Activated CD8-positive, alpha-beta memory T cell treated with anti-CD3 and anti-CD28 coated beads, Interleukin-2, amount 10 ng/mL, durations not matched to agents 7 days and 5 days (primary cell): ENCODE measurements around the gene GPBP1. TPM values are rescaled to one million over a fixed set of nuclear protein-coding genes. Genes with fewer than 3 reads are reported as not detected.
"Not testable (repeated sequence)": the region's sequence is repeated elsewhere in the genome, so short reads cannot be mapped to it uniquely, and the experiment has no call there.

Experiments
- ATAC-seq: fragments of 150-1000 bp; cut with Tn5 transposase; one replicate; pipeline ENCODE4 v1.10.0; 2021; ENCODE audit warnings: moderate library complexity
- CTCF ChIA-PET: fragments of 350-600 bp; sonication (Branson Sonifier 250); formaldehyde crosslinking; loops from one replicate; lab custom pipeline; 2021; ENCODE audit warnings: antibody characterized with exemption; lab: Charles Lee
- DNase-seq: peaks from one replicate; pipeline ENCODE4 v3.0.0-alpha.2; 2020
- H3K27ac Mint-ChIP-seq: one replicate; pipeline ENCODE4 v1.8.0; 2021; ENCODE audit warnings: mild to moderate bottlenecking, mixed read lengths
- H3K27me3 Mint-ChIP-seq: one replicate; pipeline ENCODE4 v1.8.0; 2021; ENCODE audit warnings: mixed read lengths
- H3K36me3 Mint-ChIP-seq: one replicate; pipeline ENCODE4 v1.8.0; 2021; ENCODE audit warnings: mild to moderate bottlenecking, mixed read lengths
- H3K4me1 Mint-ChIP-seq: one replicate; pipeline ENCODE4 v1.8.0; 2021; ENCODE audit warnings: mixed read lengths
- H3K4me3 Mint-ChIP-seq: one replicate; pipeline ENCODE4 v1.8.0; 2021; ENCODE audit warnings: mild to moderate bottlenecking, moderate library complexity, mixed read lengths
- H3K9me3 Mint-ChIP-seq: one replicate; pipeline ENCODE4 v1.8.0; 2022; ENCODE audit warnings: low read depth, mixed read lengths
- total RNA-seq, 2 experiments: library from RNA; stranded (reverse); gene quantifications; one replicate each; pipeline ENCODE4 v1.2.3, GENCODE V29; 2021

The GPBP1 gene
- total RNA-seq, 2 experiments from 2014 or later = 95.0 to 101 TPM

GRCh38 chr5:57291894-57292293 is 118.0 kb downstream of the GPBP1 start:
- Mint-ChIP-seq H3K27me3 (peaks cover 21% of the 10 kb centered on the region), H3K4me3 (no peak overlapping the region), H3K9me3 (no peaks in the 10 kb centered on the region), H3K4me1 (no peaks in the 10 kb centered on the region), H3K36me3 (no peaks in the 10 kb centered on the region), H3K27ac (no peak overlapping the region)
- CTCF ChIA-PET = no interaction called here
- DNase-seq (no peak), ATAC-seq (no peak)

DNA sequence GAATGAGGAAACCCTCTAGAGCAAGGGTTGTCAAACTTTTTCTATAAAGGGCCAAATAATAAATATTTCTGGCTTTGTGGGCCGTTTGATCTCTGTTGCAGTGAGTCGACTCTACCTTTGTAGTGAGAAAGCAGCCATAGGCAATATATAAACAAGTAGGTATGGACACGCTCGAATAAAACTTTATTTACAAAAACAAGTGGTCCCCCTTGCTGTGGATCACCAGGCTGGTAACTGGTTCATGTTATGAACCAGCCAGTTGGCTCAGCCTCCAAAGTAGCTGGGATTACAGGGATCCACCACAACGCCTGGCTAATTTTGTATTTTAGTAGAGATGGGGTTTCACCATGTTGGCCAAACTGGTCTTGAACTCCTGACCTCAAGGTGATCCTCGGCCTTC is 118.5 kb downstream of the GPBP1 start:
- Mint-ChIP-seq H3K27ac (no peak overlapping the region), H3K36me3 (no peaks in the 10 kb centered on the region), H3K4me3 (no peak overlapping the region), H3K9me3 (no peaks in the 10 kb centered on the region), H3K27me3 (peaks cover 21% of the 10 kb centered on the region), H3K4me1 (no peaks in the 10 kb centered on the region)
- CTCF ChIA-PET = no interaction called here
- no peak for ATAC-seq
- DNase-seq = no peak

DNA sequence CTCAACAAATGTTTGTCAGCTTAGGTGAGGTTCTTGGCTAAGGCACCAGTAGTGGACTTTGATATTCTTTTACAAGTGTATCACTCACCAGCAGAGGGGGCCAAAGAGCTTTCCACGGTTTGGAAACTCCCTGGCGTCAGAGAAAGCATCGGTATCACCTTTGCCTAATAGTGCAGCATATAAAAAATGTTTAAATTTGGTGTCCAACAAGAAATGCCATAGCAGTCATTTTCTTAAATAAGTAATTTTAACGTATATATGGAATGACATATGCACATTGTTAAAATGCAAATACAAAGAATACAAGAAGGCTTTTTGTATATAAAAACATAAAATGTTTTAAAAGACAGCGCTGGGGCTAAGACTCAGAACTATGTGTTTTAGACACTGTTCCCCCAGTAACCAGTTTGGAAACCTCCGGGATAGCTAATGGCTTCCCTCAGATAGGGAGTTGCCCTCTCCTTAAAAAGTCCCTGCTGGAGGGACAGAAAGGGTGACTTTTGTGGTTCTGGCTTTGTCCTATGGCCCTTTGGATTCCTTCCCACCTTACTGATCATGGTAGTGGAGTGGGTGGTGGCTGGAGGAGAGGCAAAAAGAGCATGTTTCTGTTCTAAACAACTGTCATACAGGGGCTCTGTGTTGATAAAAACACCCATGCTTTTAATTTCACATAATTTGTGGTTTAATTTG is 124.6 kb downstream of the GPBP1 start:
- no peaks in the 10 kb centered on the region for H3K36me3 Mint-ChIP-seq
- CTCF ChIA-PET = interaction anchor here (0.6 to 2.7 kb wide), 13 partner anchors 9 to 1418 kb away, joined by 3 to 34 read pairs (median 3); partner anchors contain the start of gene PLK2
- ATAC-seq (peak; percentile 78), DNase-seq (peak; percentile 86)
- peak overlapping the region; percentile 42 for H3K4me3 Mint-ChIP-seq
- no peaks in the 10 kb centered on the region for H3K27me3 Mint-ChIP-seq
- H3K27ac Mint-ChIP-seq = peak overlapping the region; percentile 55
- no peaks in the 10 kb centered on the region for H3K9me3 Mint-ChIP-seq
- H3K4me1 Mint-ChIP-seq = peaks cover 10% of the 10 kb centered on the region

GRCh38 chr5:57298985-57299491 is 125.2 kb downstream of the GPBP1 start:
- Mint-ChIP-seq H3K27ac (peak overlapping the region; percentile 55), H3K4me3 (peak overlapping the region; percentile 42)

DNA sequence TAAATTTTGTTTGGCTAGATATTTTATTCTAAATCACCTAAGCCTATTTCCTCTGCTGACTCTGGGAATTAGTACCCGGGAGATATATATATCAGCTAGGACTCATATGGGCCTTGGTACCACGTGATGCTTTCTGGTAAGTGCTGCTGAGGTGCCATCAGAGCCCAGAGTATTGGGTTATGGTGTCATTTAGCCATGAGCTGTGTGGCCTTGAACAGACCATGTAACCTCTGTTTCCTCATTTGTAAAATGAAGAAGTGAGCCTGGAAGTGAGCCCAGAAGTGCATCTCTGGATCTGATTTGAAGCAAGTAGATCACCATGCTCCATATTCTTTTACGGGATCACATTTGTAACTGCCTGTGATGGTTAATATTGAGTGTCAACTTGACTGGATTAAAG is 126.1 kb downstream of the GPBP1 start:
- CTCF ChIA-PET = interaction anchor here (1.0 kb wide), 1 partner anchor 17 kb away, joined by 3 read pairs; no protein-coding TSS in a partner anchor
- H3K27ac Mint-ChIP-seq = no peak overlapping the region
- no peak for DNase-seq

More at GRCh38 chr5:57298985-57299491, 125.2 kb downstream of the GPBP1 start:
- Mint-ChIP-seq H3K9me3 (no peaks in the 10 kb centered on the region), H3K4me1 (peaks cover 10% of the 10 kb centered on the region), H3K36me3 (no peaks in the 10 kb centered on the region), H3K27me3 (no peaks in the 10 kb centered on the region)
- DNase-seq (peak; percentile 43), ATAC-seq (peak; percentile 45)
- CTCF ChIA-PET = interaction anchor here (0.7 to 2.7 kb wide), 5 partner anchors 13 to 1161 kb away, joined by 3 to 34 read pairs (median 3); partner anchors contain the start of gene PLK2

GRCh38 chr5:57302164-57302563 is 128.3 kb downstream of the GPBP1 start:
- CTCF ChIA-PET = interaction anchor here (1.0 kb wide), 2 partner anchors 9 to 10 kb away, joined by 3 read pairs; no protein-coding TSS in a partner anchor
- peaks cover 4% of the 10 kb centered on the region for H3K27me3 Mint-ChIP-seq
- no peak for DNase-seq
- H3K27ac Mint-ChIP-seq = no peak overlapping the region
- H3K36me3 Mint-ChIP-seq = no peaks in the 10 kb centered on the region
- H3K4me1 Mint-ChIP-seq = peaks cover 10% of the 10 kb centered on the region
- H3K4me3 Mint-ChIP-seq = no peak overlapping the region
- no peak for ATAC-seq
- H3K9me3 Mint-ChIP-seq = peaks cover 3% of the 10 kb centered on the region

More for the DNA sequence above, 126.1 kb downstream of the GPBP1 start:
- no peak for ATAC-seq
- Mint-ChIP-seq H3K4me3 (no peak overlapping the region), H3K9me3 (no peaks in the 10 kb centered on the region), H3K4me1 (peaks cover 10% of the 10 kb centered on the region), H3K27me3 (no peaks in the 10 kb centered on the region), H3K36me3 (no peaks in the 10 kb centered on the region)

DNA sequence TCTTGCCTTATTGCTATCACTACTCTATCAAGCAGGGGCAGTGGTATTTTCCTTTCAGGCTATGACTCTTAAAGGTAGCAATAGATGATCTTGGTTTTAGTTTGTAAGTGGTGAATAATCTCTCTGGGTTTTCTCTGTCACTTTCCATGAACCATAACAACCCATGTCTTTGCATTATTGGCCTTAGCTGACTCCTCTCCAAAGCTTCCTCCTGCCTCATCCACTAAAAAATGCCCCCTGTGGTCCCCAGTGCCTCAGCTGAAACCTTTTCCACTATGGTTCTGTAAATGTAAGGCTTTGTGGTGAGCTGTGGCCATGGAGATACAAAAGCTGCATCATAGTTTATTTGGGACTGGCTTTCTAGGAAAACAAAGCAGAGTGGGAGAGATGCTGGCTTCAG is 128.8 kb downstream of the GPBP1 start:
- Mint-ChIP-seq H3K27me3 (peaks cover 4% of the 10 kb centered on the region), H3K36me3 (no peaks in the 10 kb centered on the region), H3K4me1 (peaks cover 10% of the 10 kb centered on the region), H3K27ac (no peak overlapping the region), H3K9me3 (peaks cover 3% of the 10 kb centered on the region), H3K4me3 (no peak overlapping the region)
- ATAC-seq (no peak), DNase-seq (no peak)
- CTCF ChIA-PET = interaction anchor here (1.0 kb wide), 2 partner anchors 9 to 10 kb away, joined by 3 read pairs; no protein-coding TSS in a partner anchor

DNA sequence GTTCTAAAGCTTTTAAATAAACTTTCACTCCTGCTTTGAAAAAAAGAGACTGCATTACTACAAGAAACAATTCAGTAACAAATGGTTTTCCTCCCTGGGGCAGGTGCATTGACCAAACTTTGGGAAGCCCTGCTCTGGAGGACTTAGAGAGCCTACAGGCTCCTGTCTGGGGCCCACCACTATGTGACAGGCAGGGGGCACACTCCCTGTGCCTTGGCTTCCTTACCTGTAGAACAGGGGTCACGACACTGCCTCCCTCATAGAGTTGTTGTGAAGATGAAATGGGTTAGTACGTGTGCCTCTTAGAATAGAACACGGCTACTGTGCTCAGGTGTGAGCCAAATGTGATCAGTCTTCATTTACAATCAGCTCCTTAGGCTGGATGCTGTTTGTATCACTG is 130.1 kb downstream of the GPBP1 start:
- CTCF ChIA-PET = no interaction called here
- H3K4me1 Mint-ChIP-seq = peaks cover 6% of the 10 kb centered on the region
- no peaks in the 10 kb centered on the region for H3K36me3 Mint-ChIP-seq
- ATAC-seq (no peak), DNase-seq (no peak)
- H3K27ac Mint-ChIP-seq = no peak overlapping the region
- H3K9me3 Mint-ChIP-seq = peaks cover 3% of the 10 kb centered on the region
- peaks cover 5% of the 10 kb centered on the region for H3K27me3 Mint-ChIP-seq
- no peak overlapping the region for H3K4me3 Mint-ChIP-seq

GRCh38 chr5:57304931-57305330 is 131.1 kb downstream of the GPBP1 start:
- Mint-ChIP-seq H3K4me1 (peaks cover 4% of the 10 kb centered on the region), H3K4me3 (no peak overlapping the region), H3K36me3 (no peaks in the 10 kb centered on the region), H3K27ac (no peak overlapping the region), H3K9me3 (peaks cover 3% of the 10 kb centered on the region), H3K27me3 (peaks cover 5% of the 10 kb centered on the region)
- ATAC-seq (no peak), DNase-seq (no peak)
- CTCF ChIA-PET = no interaction called here

DNA sequence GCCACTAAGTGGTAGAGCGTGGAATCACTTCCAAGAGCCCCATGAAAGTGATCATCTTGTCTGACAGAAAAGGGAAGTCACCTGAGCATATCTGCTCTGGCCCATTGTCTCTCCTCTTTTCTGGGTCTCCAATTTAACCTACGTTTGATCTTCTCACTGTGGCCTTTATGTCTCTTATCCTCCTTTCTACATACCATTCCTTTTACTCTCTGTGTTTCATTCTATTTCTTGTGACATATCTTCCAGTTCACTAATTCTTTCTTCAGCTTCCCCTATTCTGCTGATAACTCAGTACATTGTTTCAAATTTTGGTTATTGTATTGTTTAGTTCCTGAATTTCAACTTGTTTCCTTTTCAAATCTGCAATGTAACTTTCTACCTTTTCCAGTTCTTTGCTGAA is 132.5 kb downstream of the GPBP1 start:
- peaks cover 5% of the 10 kb centered on the region for H3K27me3 Mint-ChIP-seq
- no peaks in the 10 kb centered on the region for H3K36me3 Mint-ChIP-seq
- no peak overlapping the region for H3K4me3 Mint-ChIP-seq
- CTCF ChIA-PET = no interaction called here
- DNase-seq (no peak), ATAC-seq (no peak)
- peaks cover 4% of the 10 kb centered on the region for H3K4me1 Mint-ChIP-seq
- H3K27ac Mint-ChIP-seq = no peak overlapping the region
- peaks cover 3% of the 10 kb centered on the region for H3K9me3 Mint-ChIP-seq

GRCh38 chr5:57307516-57307915 is 133.7 kb downstream of the GPBP1 start:
- peaks cover 3% of the 10 kb centered on the region for H3K9me3 Mint-ChIP-seq
- DNase-seq = no peak
- no peak for ATAC-seq
- no peak overlapping the region for H3K27ac Mint-ChIP-seq
- peaks cover 5% of the 10 kb centered on the region for H3K27me3 Mint-ChIP-seq
- CTCF ChIA-PET = no interaction called here
- H3K4me1 Mint-ChIP-seq = no peaks in the 10 kb centered on the region
- no peaks in the 10 kb centered on the region for H3K36me3 Mint-ChIP-seq
- no peak overlapping the region for H3K4me3 Mint-ChIP-seq

DNA sequence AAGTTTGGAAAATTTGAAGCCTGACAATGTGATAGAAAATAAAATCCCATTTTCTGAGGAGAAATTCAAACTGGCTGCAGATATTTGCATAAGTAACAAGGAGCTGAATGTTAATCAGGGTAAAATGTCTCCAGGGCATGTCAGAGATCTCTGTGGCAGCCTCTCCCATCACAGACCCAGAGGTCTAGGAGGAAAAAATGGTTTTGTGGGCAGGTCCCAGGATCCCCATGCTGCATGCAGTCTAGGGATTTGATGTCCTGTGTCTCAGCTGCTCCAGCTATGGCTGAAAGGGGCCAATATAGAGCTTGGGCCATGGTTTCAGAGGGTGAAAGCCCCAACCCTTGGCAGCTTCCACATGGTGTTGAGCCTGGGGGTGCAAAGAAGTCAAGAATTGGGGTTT is 135.2 kb downstream of the GPBP1 start:
- ATAC-seq, H3K4me3 Mint-ChIP-seq, H3K36me3 Mint-ChIP-seq, H3K9me3 Mint-ChIP-seq, H3K27me3 Mint-ChIP-seq, CTCF ChIA-PET, DNase-seq, H3K4me1 Mint-ChIP-seq, H3K27ac Mint-ChIP-seq: not testable (repeated sequence)

GRCh38 chr5:57311251-57311650 is 137.4 kb downstream of the GPBP1 start:
- DNase-seq = no peak
- Mint-ChIP-seq H3K36me3 (no peaks in the 10 kb centered on the region), H3K27ac (no peak overlapping the region), H3K27me3 (peaks cover 2% of the 10 kb centered on the region), H3K4me1 (no peaks in the 10 kb centered on the region), H3K4me3 (no peak overlapping the region), H3K9me3 (peaks cover 3% of the 10 kb centered on the region)
- CTCF ChIA-PET = interaction anchor here (1.0 kb wide), 1 partner anchor 12 kb away, joined by 3 read pairs; no protein-coding TSS in a partner anchor
- no peak for ATAC-seq
